HepG2 (cell line): ENCODE measurements around the gene WWC1. TPM values are rescaled to one million over a fixed set of nuclear protein-coding genes. Genes with fewer than 3 reads are reported as not detected.

Experiments
- AHR ChIP-seq: IDR thresholded peaks from 2 replicates; pipeline ENCODE4 v1.6.1; 2018; ENCODE audit warnings: missing genetic modification reagents, missing compliant biosample characterization
- ARID2 ChIP-seq: sonication (generic); formaldehyde crosslinking; IDR thresholded peaks from 2 replicates; pipeline ENCODE4 v1.8.1; 2022; ENCODE audit warnings: mild to moderate bottlenecking, missing genetic modification reagents, borderline replicate concordance
- ATF4 ChIP-seq, 2 experiments: fragments of 450-650 bp in 1 of 2; sonication (generic) in 1 of 2; formaldehyde crosslinking; IDR thresholded peaks; 2 replicates each; pipeline versions ENCODE4 v1.5.0 to v1.8.0; 2020 to 2022; ENCODE audit warnings: mild to moderate bottlenecking in 1 of 2, missing genetic modification reagents in 1 of 2
- GFI1 ChIP-seq: sonication (generic); formaldehyde crosslinking; IDR thresholded peaks from 2 replicates; pipeline ENCODE4 v1.5.0; 2020; ENCODE audit warnings: missing genetic modification reagents, mild to moderate bottlenecking, borderline replicate concordance
- HDAC6 ChIP-seq: fragments of 200-600 bp; sonication (generic); IDR thresholded peaks from 2 replicates; pipeline ENCODE4 v1.7.0; 2017; ENCODE audit warnings: mild to moderate bottlenecking, antibody characterized with exemption, low read length, low read depth
- HHEX ChIP-seq: IDR thresholded peaks from 2 replicates; pipeline ENCODE4 v1.6.1; 2016; ENCODE audit warnings: control low read depth
- HOXA3 ChIP-seq: sonication (generic); formaldehyde crosslinking; IDR thresholded peaks from 2 replicates; pipeline ENCODE4 v1.5.0; 2020; ENCODE audit warnings: missing genetic modification reagents
- KLF9 ChIP-seq: IDR thresholded peaks from 2 replicates; pipeline ENCODE4 v1.6.1; 2016; ENCODE audit warnings: low read depth
- NR2C2 ChIP-seq: sonication (generic); formaldehyde crosslinking; IDR thresholded peaks from 2 replicates; pipeline ENCODE4 v1.4.0; 2020; ENCODE audit warnings: missing genetic modification reagents, mild to moderate bottlenecking, moderate library complexity, borderline replicate concordance
- PAWR ChIP-seq: sonication (generic); formaldehyde crosslinking; IDR thresholded peaks from 2 replicates; pipeline ENCODE4 v1.4.0; 2020; ENCODE audit warnings: missing genetic modification reagents, mild to moderate bottlenecking, borderline replicate concordance
- SP4 ChIP-seq: sonication (generic); formaldehyde crosslinking; IDR thresholded peaks from 2 replicates; pipeline ENCODE4 v1.8.1; 2023; ENCODE audit warnings: mild to moderate bottlenecking, missing genetic modification reagents
- STAG1 ChIP-seq: sonication (generic); formaldehyde crosslinking; IDR thresholded peaks from 2 replicates; pipeline ENCODE4 v1.4.0; 2020; ENCODE audit warnings: missing genetic modification reagents
- TCF12 ChIP-seq, 2 experiments: fragments of 450-650 bp in 1 of 2; sonication (generic) in 1 of 2; formaldehyde crosslinking in 1 of 2; IDR thresholded peaks; 2 replicates each; pipeline versions ENCODE4 v1.6.1 to v1.8.0; 2017 to 2022; ENCODE audit warnings: antibody characterized with exemption in 1 of 2, mild to moderate bottlenecking in 1 of 2, missing genetic modification reagents in 1 of 2, moderate library complexity in 1 of 2
- TSC22D2 ChIP-seq: sonication (generic); formaldehyde crosslinking; IDR thresholded peaks from 2 replicates; pipeline ENCODE4 v1.5.1; 2020; ENCODE audit warnings: missing genetic modification reagents, mild to moderate bottlenecking, borderline replicate concordance
- ZBTB33 ChIP-seq: sonication (generic); formaldehyde crosslinking; IDR thresholded peaks from 2 replicates; pipeline ENCODE4 v1.4.0; 2020; ENCODE audit warnings: missing genetic modification reagents
- ZBTB4 ChIP-seq: sonication (generic); formaldehyde crosslinking; IDR thresholded peaks from 2 replicates; pipeline ENCODE4 v1.4.0; 2020; ENCODE audit warnings: missing genetic modification reagents, mild to moderate bottlenecking, borderline replicate concordance
- ZC3H13 ChIP-seq: sonication (generic); formaldehyde crosslinking; IDR thresholded peaks from 2 replicates; pipeline ENCODE4 v1.8.1; 2023; ENCODE audit warnings: mild to moderate bottlenecking, missing genetic modification reagents, moderate library complexity
- ZFX ChIP-seq: sonication (generic); formaldehyde crosslinking; IDR thresholded peaks from 2 replicates; pipeline ENCODE4 v1.4.0; 2020; ENCODE audit warnings: mild to moderate bottlenecking, low read depth, missing genetic modification reagents, moderate library complexity
- ZMYM4 ChIP-seq: sonication (generic); formaldehyde crosslinking; IDR thresholded peaks from 2 replicates; pipeline ENCODE4 v1.8.1; 2023; ENCODE audit warnings: mild to moderate bottlenecking, missing genetic modification reagents
- ZNF331 ChIP-seq: sonication (generic); formaldehyde crosslinking; IDR thresholded peaks from 2 replicates; pipeline ENCODE4 v1.4.0; 2020; ENCODE audit warnings: missing genetic modification reagents
- ZNF547 ChIP-seq: sonication (generic); formaldehyde crosslinking; IDR thresholded peaks from 2 replicates; pipeline ENCODE4 v1.5.1; 2020; ENCODE audit warnings: mild to moderate bottlenecking, missing genetic modification reagents
- ZNF605 ChIP-seq: sonication (generic); formaldehyde crosslinking; IDR thresholded peaks from 2 replicates; pipeline ENCODE4 v1.8.0; 2022; ENCODE audit warnings: mild to moderate bottlenecking, missing genetic modification reagents
- ZNF83 ChIP-seq: sonication (generic); formaldehyde crosslinking; IDR thresholded peaks from 2 replicates; pipeline ENCODE4 v1.4.0; 2020; ENCODE audit warnings: missing genetic modification reagents, mild to moderate bottlenecking, borderline replicate concordance
- ZNF879 ChIP-seq: sonication (generic); formaldehyde crosslinking; IDR thresholded peaks from 2 replicates; pipeline ENCODE4 v1.8.1; 2023; ENCODE audit warnings: missing genetic modification reagents
- polyA plus RNA-seq, 8 experiments: library from polyadenylated mRNA; depleted of rRNA in 3 of 8; stranded (reverse) in 7 of 8; unstranded in 1 of 8; fragments of >200 nt; fragmentation: Illumina TruSeq in 4 of 8; extraction: Trizol in 4 of 8; gene quantifications; 2 replicates each; pipeline versions ENCODE4 v1.2.1 to v1.2.3, GENCODE V29; 2011 to 2016; ENCODE audit warnings: low read depth in 4 of 8, missing spikeins in 1 of 8, mixed read lengths in 1 of 8; ENCODE audit not compliant: insufficient read depth in 1 of 8
- total RNA-seq, 5 experiments: library from RNA; depleted of rRNA; stranded (reverse); fragments of >200 nt; fragmentation: Illumina TruSeq; extraction: Trizol; gene quantifications; 2 replicates each; pipeline ENCODE4 v1.2.3, GENCODE V29; 2016; ENCODE audit warnings: low read depth in 1 of 5

Gene WWC1
- total and polyA plus RNA-seq, 2 of the 13 experiments (the other 11 are each of a cell fraction or from before 2014, with no cell fraction given): 8.3 to 17.9 TPM

- TF ChIP-seq TSC22D2 (CRISPR knock-in tag) (no peak), PAWR (CRISPR knock-in tag) (no peak), KLF9 (no peak), ARID2 (CRISPR knock-in tag) (no peak), HDAC6 (no peak), ZBTB4 (no peak), HOXA3 (CRISPR knock-in tag) (0 out of 2 replicates have a peak, but pooled peaks have one; percentile 21), HHEX (CRISPR knock-in tag) (no peak), ZNF879 (no peak), ZMYM4 (CRISPR knock-in tag) (no peak), STAG1 (peak; percentile 4; the same call in 1 of the 2 replicates), TCF12 (IDR thresholded peaks at IDR 0.05) (no peak), TCF12 (CRISPR knock-in tag; IDR thresholded peaks at IDR 0.05) (no peak), GFI1 (CRISPR knock-in tag) (0 out of 2 replicates have a peak, but pooled peaks have one; percentile 17), SP4 (no peak), ZNF547 (CRISPR knock-in tag) (peak; percentile 68; the same call in 1 of the 2 replicates), ZNF605 (0 out of 2 replicates have a peak, but pooled peaks have one; percentile 7), NR2C2 (CRISPR knock-in tag) (no peak), ATF4 (CRISPR knock-in tag; IDR thresholded peaks at IDR 0.05) (no peak), ZBTB33 (CRISPR knock-in tag) (no peak), AHR (CRISPR knock-in tag) (no peak), ZNF83 (CRISPR knock-in tag) (no peak), ZC3H13 (no peak), ZNF331 (0 out of 2 replicates have a peak, but pooled peaks have one; percentile 20), ZFX (peak; percentile 46; the same call in 1 of the 2 replicates)
These were observed 2.8 kb upstream of the WWC1 start (continued) for GRCh38 chr5:168288349-168289245.
